Measurements from ENCODE around the gene CFAP68.
"Not testable (repeated sequence)": the region's sequence is repeated elsewhere in the genome, so short reads cannot be mapped to it uniquely, and the experiment has no call there.

Gene CFAP68

DNA sequence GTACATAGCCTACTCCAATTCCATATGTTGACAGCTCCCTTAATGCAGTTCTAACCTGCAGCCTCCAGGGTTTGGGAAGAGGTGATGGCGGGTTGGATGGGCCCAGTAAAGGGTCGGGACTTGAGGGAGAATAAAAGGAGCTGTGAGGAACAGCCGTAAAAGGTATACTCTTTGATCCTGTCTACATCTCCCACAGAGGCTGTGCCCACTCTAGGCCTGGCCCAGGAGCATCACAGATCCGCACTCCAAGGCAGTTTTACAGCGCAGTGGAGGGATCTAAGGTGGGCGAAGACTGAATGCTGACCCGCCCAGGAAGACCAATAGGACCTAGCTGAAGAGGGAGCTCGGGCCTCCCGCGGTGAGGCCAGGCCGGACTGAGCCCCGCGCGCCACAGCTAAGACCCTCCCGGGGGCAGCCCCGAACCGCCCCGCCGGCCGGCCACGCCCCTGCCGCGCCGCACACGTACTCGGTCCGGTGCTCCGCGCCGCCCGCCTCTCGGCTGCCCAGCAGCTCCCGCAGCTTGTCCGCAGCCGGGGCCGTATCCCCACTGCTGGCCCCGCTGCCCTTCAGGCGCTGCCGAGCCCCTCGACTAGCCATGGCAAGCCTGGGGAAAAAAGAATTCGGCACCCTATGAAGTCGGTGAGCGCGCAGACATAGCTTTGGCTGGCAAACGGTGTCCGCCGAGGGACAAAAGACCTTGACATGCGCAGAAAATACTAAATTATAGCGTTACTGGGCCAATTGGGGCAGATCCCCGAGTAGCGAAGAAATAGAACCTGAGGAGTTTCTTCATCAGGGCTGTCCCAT lies 8.3 kb upstream of the CFAP68 start, which contains the start of gene ALG9:
TSS of gene ALG9 (minus strand) at position 696 of the 807 bp plus-strand sequence. CDS start at position 597, 99 bp downstream.
- peak; percentile 94 for DNase-seq

DNA sequence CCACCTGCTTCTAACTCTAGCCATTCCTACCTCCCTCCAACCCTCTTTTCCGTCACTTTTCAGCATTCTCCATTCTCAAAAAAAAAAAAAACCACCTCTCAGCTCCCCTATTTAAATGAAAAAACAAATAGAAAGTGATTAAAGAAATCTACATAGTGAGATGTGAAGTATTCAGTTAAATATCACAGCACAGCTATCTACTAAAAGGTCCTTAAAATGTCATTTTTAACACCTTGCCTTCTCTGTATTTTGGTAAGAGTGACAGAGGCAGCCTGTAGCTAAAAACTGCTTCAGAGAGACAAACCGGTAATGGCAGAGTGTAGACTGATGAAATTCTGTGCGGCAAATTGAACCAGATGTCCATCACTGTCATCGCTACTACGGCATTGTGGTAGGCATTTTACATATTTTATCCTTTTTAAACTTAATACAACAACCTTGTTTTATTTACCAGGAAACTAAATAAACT lies 7.6 kb upstream of the CFAP68 start:
- no peak for DNase-seq

GRCh38 chr11:111878385-111878848 lies 924 bp upstream of the CFAP68 start:
- no peak for DNase-seq

DNA sequence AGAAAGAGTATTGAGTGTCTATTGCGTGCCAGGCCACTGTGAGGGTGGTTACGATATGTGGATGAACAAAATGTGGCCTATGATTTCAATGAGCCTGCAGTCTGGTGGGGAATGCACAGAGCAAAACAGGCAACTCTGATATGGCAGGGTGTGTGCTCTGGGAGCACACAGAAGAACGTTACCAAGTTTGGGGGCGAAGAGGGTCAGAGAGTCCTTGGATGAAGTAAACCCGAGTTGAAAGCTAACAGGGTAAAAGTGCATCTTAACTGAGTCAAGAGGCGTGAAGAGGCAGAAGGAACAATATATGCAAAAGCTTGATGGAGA lies 258 bp downstream of the CFAP68 start:
- DNase-seq, result no peak

- no peak for DNase-seq
These were observed 2.9 kb downstream of the CFAP68 start for GRCh38 chr11:111882202-111882601.

DNA sequence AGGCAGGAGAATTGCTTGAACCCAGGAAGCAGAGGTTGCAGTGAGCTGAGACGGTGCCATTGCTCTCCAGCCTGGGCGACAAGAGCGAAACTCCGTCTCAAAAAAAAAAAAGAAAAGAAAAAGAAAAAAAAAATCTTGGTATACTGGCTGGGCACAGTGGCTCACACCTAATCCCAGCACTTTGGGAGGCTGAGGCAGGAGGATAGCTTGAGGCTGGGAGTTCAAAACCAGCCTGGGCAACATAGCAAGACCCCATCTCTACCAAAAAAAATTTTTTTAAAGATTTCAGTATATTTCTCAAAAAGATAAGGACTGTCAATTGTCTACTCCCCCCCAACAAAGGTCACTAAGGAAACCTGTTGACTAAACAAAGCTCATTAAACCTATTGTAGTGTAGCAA lies 5.7 kb downstream of the CFAP68 start:
- DNase-seq, result not testable (repeated sequence)

GRCh38 chr11:111886032-111886431 lies 6.7 kb downstream of the CFAP68 start:
- DNase-seq, result no peak

- no peak for DNase-seq
These were observed 7.5 kb downstream of the CFAP68 start for GRCh38 chr11:111886844-111887243.

- no peak for DNase-seq
These were observed 26.1 kb downstream of the CFAP68 start for GRCh38 chr11:111905411-111905810.

GRCh38 chr11:111906680-111907079 lies 27.3 kb downstream of the CFAP68 start:
- DNase-seq, result no peak

GRCh38 chr11:111908639-111909305 lies 29.4 kb downstream of the CFAP68 start:
- DNase-seq, result no peak

GRCh38 chr11:111909378-111909777 lies 30.0 kb downstream of the CFAP68 start:
- DNase-seq, result no peak

- no peak for DNase-seq
These were observed 31.6 kb downstream of the CFAP68 start for GRCh38 chr11:111910676-111911562.

DNA sequence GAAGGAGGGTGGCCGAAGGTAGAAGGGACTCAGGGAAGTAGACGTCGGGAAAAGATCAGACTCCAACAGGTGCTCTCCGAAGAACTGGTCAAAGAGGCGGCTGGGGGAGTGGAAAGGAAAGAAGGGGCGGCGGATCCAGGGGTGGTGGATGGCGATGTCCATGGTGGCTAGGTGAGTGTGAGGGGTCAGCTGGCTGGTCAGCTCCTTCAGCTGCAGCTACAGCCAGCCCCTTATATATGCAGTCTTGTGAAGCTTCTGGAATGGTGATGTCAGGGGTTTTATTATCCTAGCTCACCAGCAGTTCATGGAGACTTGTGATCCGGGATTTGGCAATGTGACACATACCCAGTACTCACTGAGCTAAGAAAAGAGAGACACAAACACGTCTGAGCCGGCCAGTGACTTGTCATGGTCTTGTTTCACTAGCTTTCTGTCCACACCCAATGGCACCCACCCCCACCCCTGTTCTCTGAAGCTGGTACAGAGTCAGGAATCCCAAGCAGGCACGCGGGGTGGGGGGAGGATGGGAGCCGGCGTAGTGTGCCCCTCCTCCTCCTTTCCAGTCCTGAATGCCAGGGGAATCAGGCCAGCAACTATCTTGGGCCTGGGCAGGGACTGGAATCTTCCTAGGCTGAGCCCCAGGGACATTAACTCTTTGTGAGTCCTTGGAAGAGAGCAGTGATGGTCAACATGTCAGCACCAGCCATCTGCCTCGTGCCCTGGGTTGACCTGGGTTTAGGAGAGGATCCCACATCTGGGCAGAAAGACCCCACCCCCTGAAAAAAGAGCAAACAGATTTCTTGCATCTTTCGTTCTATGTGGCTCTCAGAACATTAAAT lies 32.4 kb downstream of the CFAP68 start, which contains the start of gene CRYAB:
TSS of gene CRYAB (minus strand) at position 208 of the 839 bp plus-strand sequence. CDS start at position 162, 46 bp downstream.
- DNase-seq, result no peak

DNA sequence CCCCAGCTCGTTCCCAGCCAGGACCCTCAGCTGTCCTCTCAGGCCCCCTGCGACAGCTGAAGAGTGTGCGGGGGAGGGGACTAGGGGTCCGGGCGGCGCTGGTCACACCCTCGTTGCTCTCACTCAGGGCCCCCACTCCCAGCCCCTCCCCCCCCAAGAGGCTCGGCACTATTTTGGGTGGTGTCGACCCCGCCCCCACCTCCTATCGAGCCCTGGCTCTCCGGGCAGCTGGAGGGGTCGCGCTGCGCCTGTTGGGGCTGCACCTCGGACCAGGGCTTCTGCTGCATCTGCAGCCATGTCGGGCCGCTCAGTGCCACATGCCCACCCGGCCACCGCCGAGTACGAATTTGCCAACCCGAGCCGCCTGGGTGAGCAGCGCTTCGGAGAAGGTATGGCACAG lies 33.2 kb downstream of the CFAP68 start, which contains the start of gene HSPB2:
TSS of gene HSPB2 (plus strand) at position 200 of the 400 bp plus-strand sequence. CDS start at position 296, 96 bp downstream.
- DNase-seq, result no peak

- DNase-seq, result no peak
These were observed 33.9 kb downstream of the CFAP68 start for GRCh38 chr11:111913031-111913861.

DNA sequence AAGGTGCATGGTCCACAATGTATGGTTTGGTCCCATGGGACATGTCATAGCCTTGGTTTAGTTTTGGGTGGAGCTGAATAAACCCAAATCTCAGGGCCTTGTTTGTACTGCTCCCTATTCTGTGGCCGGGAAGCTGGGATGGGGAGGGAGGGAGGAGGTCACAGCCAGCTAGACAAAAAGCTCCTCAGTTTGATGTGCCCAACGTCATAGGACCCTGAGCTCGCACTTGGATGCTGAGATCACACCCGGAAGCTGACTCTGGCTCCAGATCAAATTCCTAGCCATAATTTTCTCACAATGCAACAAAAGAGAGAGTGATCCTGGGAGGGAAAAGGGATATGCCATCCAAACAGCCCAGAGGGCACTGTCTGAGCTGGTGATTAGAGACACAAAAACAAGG lies 34.7 kb downstream of the CFAP68 start:
- DNase-seq, result no peak

GRCh38 chr11:111916768-111917167 lies 37.4 kb downstream of the CFAP68 start:
- DNase-seq, result no peak

- no peak for DNase-seq
These were observed 38.0 kb downstream of the CFAP68 start for GRCh38 chr11:111917312-111917711.

DNA sequence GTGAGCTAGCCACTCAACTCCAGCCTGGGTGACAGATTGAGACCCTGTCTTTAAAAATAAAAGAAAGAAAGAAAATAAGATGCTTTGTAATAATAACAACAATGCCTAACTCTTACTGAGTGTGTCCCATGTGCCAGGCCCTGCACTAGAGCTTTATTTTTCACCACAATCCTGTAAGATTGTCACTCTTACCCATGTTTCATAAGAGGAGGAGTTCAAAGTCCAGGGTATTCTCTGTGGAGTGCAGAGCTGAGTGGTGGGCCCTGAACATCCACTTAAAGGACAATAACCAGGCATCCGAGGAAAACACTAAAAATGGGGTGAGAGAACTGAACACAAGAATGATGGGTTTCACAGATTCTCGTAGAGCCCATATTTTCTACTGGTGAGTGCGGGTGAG lies 38.4 kb downstream of the CFAP68 start:
- DNase-seq, result no peak

Data from activated CD8-positive, alpha-beta memory T cell treated with anti-CD3 and anti-CD28 coated beads, Interleukin-2, amount 50 U/mL, for 48 hours (primary cell).